Effector CD8-positive, alpha-beta T cell (primary cell): ENCODE measurements around the gene BTBD9.

ENCODE experiments used
- DNase-seq: peaks from one replicate; lab custom pipeline; 2025; lab: John Stamatoyannopoulos, UW

Gene BTBD9

DNA sequence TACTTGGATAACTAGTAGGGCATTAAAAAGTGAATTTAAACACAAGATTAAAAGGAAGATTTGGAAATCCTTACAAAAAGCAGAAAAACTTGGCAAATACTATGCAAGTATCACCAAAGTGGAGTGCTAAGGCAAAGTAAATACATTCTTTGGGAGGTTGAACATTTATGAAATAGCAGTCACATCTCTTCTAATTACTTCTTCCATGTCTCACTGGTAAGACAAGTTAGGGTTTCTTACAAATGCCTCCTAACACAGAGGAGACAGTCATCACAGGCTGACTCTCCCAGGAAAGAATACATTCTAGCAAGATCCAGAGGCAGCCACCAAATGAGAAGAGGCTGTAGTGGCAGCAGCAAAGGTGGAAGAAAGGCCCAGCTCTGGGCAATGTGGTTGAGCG, 298.2 kb downstream of the BTBD9 start:
- DNase-seq = no peak

DNA sequence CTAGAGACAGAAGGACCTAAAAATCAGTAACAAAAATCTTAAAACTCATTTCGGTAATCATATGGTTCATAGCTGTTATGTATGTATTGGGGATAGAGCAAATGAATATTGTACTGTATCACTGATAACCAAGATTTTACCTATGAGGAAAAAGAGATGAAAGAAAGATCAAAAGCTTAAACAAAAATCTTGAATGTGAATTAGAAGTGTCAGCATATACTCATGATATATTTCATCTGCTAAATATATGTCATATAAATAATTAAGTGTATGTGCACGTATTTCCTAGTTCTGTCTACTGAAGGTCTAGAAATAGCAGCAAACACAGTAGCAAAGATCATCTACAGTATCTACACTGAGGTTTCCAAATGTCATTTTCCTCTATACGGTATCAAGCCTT, 299.8 kb downstream of the BTBD9 start:
- no peak for DNase-seq

DNA sequence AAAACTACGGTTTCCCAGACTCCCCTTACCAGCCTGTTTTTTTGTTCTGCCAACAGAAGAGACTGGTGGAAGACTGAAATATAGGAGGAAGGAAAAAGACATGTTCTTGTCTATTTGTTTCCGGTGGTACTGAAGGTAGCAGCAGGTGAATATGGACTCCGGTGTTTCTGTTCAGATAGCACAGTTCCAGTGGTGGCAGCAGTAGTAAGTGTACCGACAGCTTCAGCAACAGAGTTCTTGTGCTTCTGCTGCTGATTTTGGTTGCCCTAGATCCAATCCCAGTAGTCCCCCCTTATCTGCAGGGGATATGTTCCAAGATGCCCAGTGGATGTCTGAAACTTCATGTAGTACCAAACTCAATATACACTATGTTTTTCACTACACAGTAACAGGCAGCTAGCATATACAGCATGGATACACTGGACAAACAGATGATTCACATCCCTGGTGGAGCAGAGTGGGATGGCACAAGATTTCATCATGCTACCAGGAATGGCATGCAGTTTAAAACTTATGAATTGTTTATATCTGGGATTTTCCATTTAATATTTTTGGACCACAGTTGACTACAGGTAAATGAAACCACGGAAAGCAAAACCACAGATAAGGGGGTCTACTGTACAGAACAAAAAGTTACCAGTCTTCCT, 301.8 kb downstream of the BTBD9 start:
- DNase-seq = no peak

DNA sequence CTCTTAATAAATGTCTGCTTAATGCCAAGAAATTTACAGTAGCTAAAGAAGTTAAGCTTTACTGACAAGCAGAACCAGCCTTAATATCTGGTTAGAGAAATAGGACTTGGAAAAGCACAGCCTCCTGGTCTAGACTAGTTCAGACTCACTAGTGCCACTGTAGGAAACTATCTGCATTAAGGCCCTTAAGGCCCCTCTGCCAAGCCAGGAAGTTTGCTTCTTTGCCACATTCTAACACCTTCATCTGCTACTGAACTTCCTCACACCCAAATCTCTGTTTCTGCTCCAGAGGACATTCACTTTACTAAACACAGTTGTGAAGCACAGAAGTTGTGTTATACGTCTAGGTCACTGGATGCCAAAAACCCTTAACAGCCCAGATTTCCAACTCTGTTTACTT, 302.8 kb downstream of the BTBD9 start:
- no peak for DNase-seq

DNA sequence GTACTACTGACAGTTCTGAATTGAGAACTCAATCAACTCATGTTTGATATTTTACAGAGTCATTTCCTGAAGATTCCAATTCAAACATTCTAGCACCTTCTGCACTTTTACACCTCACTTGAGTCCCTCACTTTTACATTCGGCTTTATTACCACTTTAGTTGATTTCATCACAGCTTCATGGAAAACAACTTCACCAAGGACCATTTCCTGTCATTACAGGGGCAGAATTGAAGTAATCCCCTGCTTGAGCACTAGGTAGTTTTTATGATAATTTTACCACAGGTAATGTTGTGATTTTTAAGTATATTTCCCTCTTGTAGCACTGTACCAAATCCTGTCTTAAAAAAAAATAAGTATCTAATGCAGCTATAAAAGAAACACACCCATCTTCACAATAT, 312.9 kb downstream of the BTBD9 start:
- no peak for DNase-seq

DNA sequence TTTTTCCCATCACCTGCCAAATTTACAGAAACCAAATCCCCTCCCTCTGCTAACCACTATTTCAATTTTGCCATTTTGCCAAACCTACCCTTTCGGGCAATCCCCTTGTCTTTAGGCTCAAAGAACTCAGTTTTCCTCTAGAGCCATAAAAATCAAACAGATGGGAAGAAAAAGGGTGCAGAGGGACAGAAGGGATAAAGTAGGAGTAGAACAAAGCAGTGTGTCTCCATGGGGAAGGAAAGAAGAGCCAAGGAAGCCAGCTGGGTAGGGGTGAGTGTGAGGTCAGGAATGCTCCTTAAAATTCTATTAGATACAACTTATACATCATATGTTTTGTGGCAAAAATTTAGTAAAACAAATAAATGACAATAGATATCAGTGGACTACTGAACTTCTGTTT, 316.5 kb downstream of the BTBD9 start:
- DNase-seq = no peak

DNA sequence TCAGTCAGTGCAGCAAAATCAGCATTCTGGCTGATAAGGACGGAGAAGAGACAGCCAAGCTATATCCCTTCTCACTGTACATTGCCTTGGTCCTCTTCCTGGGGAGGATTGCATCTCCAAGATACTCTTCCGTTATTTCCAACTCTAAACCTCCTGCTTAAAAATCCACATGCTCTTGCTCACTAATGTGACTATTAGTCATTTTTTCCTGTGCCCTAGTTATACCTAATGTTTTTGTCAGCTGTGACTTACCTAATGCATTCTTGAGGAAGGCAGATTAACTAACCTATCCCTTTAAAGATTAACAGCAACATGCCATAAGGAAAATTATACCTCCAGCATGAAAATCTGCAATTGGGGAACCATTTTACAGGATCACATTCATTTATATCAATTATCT, 317.6 kb downstream of the BTBD9 start:
- DNase-seq = no peak

DNA sequence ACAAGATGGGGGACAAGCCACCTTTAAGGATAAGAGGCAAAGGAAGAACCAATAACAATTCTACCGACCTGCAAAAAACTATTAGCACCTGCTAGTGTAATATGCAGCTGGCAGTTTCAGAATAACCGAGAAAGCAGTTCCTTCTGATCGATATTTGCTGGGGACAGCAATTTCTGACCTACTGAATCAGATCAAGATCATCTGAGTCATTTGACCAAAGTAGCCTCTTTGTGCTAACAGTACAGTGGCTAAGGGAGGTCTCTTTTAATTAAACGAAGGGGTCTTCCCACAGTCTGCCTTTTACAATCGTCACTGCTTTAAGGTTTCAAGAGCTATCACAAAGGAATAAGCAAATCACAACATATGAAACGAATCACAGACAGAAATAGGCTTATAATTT, 318.9 kb downstream of the BTBD9 start:
- DNase-seq = no peak

DNA sequence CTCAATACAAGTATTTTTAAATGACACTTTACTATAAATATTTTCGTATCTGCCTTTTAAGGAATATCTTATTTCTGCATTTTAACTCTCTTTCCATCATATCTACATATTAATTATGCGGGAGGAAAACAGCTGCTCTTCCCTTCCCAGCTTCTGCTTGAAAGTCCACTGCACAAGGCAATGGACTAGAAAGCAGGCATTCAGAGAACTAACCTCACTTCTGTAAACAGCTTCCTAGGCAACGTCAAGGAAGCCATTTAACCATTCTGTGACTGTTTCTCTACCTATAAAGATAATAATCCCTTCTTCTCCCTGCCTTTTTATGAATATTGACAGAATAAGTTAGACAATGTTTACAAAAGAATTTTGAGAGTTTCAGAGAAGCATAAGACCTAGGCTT, 319.4 kb downstream of the BTBD9 start:
- no peak for DNase-seq

DNA sequence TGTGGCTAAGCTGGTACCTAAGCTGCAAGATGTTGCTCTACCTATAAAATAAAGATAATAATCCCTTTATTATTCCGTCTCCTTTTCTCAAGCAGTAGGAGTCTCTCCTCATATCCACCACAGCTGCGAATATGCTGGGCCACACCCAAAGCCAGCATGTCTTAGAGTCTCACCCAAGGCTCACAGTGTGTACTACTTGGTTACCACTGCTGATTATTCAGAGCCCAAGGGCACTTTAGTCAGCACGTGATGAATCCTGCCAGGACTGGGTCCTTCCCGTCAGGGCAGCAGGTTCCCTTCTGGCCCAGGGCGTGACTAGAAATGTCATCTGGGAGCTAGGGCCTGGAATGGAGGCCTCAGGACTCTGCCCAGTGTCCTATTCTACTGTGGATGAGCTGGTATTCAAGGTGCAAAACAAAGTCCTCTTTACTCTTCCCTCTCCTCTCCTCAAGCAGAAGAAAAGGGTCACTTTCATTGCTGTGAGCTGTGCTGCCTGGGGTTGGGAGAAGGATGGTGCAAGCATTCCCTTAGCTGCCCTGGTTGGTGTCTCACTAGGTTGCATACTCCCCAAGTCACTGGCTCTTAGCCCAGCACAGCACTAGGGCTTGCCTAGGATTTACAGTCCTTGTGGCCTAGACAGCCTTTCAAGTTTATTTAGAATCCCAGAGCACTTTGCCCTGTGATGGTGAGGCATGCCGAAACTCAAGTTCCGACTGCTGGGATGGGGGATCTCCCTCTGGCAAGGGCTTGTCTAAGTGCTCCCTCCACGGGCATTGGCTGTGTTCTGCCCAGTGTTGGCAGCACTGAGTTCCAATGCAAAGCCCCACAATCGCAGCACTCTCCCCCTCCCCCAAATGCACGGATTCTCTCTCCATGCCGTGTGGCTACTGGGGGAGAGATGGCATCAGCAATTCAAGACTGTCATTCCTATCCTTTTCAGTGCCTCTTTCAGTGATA, 320.2 kb downstream of the BTBD9 start:
- no peak for DNase-seq

DNA sequence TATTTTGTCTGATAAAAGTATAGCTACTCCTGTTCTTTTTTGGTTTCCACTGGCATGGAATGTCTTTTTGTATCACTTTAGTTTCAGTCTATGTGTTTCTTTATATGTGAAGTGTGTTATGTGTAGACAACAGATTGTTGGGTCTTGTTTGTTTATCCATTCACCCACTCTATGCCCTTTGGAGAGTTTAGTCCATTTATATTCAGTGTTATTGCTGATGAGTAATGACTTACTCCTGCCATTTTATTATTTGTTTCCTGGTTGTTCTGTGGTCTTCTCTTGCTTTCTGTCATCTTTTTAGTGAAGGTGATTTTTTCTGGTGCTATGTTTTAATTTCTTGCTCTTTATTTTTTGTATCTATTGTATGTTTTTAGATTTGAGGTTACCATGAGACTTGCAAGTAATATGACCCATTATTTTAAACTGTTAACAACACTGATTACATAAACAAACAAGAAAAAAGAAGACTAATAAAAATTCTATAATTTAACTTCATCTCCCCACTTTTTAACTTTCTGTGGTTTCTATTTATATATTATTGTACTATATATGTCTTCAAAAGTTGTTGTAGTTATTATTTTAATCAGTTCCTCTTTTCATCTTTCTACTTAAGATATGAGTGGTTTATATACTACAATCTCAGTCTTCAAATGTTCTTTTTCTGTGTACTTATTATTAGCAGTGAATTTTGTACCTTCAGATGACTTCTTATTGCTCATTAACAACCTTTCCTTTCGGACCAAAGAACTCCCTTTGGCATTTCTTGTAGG, 323.4 kb downstream of the BTBD9 start:
- no peak for DNase-seq

DNA sequence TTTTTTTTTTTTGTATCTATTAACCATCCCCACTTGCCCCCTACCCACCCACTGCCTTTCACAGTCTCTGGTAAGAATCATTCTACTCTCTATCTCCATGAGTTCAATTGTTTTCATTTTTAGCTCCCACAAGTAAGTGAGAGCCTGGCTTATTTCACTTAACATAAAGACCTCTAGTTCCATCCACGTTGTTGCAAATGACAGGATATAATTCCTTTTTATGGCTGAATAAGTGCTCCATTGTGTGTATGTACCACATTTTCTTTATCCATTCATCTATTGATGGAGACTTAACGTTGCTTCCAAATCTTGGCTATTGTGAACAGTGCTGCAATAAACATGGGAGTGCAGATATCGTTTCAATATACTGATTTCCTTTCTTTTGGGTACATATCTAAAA, 328.5 kb downstream of the BTBD9 start:
- no peak for DNase-seq

DNA sequence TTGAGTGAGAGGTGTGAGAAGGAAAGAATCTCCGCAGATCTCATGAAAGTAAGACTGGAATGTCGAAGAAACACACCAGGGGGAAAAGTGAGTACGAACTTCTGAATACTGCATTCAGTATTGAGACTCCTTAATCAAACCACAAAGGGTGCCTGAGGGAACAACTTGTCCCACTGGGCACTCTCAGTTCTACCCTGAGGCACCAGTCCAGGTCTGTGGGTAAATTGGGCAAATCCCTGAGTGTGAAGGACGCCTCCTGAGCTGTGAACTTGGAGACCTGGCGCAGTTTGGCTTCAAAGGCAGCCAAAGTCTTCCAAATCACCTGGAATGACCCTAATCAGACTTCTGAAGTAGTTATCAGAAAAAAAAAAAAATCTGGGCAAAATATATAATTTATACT, 329.7 kb downstream of the BTBD9 start:
- no peak for DNase-seq

DNA sequence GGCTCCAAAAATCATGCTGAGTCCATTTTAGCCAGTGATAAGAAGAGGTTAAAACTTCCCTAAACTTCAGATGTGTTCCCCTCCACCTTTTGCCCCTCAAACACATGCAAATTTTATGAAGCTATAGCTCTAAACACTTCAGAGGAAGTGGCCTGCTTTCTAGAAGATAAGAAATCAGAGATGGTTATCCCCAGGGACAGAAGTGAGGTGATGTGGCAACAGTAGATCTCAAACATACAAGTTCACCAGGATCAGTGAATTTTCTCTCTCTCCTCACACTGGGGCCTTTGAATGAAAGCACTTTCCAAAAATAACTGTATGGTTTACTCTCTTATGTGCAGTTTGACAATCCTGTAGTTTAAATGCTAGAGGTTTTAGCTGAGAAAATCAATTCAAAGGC, 332.0 kb downstream of the BTBD9 start:
- DNase-seq = no peak

DNA sequence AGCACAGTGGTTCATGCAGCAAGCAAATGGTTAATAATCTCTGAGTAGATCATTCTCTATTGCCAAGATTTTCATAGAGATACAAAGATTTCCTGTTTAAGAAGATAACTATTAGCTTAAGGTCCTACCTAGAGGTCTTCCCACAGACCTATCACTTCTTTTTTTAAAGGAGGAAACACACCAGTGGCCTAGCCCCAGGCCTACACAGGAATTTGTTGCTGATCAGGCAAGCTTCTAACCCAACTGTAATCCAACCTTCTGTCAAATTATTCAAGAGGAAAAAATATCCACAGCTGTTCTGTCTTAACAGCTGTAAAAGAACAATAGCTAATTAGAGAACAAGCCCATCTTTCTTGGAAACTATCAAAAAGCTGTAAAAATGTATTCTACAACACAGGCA, 332.8 kb downstream of the BTBD9 start:
- no peak for DNase-seq

DNA sequence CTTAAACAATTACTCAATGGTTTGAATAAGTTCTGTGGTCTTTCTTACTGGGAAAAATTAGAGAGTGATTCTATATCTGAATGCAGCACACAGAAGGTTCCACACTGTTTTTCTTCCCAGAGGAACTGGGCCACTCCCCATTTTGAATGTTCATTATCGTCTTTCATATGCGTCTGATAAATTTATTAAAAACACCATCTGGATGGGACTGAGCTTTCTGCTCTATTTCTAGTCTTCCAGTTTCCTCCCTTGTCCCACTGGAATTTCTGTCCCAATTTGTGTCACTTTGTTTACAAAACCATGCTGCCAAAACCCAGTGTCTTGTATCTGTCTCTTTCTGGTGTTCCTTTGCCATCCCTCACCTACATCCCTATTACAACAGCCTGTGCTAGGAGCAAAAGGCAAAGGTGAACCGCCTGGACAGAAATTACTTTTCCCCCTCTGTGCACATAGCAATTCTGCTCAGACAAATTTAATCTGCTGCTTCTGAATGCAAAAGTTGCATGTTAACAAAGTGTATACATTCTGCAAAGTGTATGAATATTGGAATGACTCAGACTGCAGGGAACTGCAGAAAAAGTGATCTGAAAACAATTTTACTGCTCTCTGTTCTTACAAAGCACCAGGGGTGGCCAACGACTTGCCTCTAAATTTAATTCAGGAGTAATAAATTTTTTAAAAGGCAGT, 333.6 kb downstream of the BTBD9 start:
- no peak for DNase-seq

DNA sequence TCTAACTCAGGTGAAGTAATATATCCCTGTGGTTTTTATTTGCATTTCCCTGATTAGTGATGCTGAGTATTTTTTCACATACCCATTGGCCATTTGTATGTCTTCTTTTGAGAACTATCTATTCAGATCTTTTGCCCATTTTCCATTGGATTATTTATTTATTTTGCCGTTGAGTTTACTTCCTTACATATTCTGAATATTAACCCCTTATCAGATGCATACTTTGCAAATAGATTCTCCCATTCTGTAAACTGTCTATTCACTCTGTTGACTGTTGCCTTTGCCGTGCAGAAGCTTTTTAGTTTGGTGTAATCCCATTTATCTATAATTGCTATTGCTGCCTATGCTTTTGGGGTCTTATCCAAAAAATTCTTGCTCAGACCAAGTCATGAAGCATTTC, 336.9 kb downstream of the BTBD9 start:
- no peak for DNase-seq

DNA sequence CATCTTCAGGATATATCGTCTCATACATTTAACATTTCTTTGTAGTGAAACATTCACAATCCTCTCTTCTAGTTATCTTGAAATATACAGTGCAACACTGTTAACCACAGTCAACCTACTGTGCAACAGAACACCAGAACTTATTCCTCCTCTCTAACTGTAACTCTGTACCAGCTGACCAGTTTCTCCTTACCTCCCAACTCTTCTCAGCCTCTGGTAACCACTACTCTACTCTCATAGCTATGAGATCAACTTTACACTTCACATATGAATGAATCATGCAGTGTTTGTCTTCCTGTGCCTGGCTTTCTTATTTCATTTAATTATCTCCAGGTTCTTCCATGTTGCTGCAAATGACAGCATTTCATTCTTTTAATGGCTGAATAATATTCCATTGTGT, 337.6 kb downstream of the BTBD9 start:
- no peak for DNase-seq

DNA sequence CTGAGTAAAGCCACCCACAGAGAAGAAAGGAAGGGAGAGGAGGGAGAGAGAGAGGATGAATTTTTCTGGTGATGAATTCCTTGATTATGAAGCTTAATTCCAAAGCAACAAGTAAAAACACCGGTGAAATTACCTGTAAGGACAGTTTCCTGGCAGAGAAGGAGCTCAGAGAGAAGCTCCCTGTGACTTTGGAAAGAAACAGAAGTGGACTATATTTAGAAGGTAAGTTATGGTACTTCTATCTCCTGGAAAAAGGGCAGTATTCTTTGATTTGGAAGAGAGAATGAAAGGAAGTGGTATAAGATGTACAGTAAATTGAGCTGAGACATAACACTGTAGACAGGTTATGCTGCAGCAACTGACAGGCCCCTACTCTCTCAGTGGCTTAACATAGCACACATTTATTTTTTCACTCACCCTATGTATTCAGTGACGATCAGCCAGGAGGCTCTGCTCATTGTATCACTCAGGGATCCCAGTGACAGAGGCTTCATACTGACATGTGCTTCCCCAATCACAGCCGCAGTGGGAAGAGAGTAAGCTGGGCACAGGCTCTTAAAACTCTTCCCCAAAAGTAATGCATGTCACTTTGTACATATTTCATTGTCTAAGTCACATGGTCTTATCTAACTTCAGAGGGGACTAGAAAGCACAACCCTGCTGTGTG, 349.5 kb downstream of the BTBD9 start:
- no peak for DNase-seq

DNA sequence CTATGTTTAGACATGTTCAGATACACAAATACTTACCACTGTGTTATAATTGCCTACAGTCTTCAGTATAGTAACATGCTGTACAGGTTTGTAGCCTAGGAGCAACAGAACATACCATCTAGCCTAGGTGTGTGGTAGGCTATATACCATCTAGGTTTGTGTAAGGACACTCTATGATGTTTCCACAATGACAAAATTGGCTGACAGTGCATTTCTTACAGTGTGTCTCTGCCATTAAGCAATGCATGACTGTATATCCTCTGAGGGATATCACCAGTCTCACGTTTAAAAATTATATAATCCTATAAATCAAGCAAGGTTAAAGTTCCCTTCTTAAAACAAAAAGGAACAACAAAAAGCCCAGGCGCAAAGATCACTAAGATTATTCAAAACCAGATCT, 352.2 kb downstream of the BTBD9 start:
- no peak for DNase-seq

DNA sequence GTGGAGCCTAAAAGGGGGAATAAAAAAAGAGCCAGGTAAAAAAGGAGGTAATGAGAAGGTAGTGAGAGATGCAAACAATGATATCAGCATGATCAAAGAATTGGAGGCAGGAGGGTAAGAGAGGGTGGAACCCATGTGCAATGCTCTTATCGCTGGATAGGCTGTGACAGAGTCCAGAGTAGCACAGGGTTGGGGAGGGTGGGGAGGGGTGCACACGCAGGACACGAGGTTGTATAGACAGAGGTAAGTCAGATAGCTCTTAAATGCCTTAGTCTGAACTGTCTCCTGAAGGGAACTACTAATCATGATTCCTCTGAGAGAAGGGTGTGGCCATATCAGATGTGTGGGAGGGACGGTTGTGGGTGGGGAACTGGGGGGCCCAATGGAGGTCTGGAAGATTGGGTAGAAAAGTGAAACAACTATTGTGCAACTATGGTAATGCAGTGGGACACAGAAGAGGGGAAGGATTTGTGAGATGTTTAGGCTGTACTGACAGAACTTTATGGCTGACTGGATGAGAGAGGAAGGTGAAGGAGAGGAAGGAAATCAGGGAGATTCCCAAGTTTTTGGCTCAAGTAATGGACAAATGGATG, 354.8 kb downstream of the BTBD9 start:
- no peak for DNase-seq
